CD4-positive, alpha-beta T cell (primary cell): ENCODE results near the gene PHKB. TPM values are rescaled to one million over a fixed set of nuclear protein-coding genes. Genes with fewer than 3 reads are reported as not detected.

Experiments
- ATAC-seq: fragments of 200-7000 bp; cut with Tn5 transposase; one replicate; pipeline ENCODE4 v1.10.0; 2022; ENCODE audit warnings: mild to moderate bottlenecking; ENCODE audit not compliant: poor library complexity
- CTCF ChIA-PET: fragments of 350-600 bp; sonication (Branson Sonifier 250); formaldehyde crosslinking; loops from one replicate; lab custom pipeline; 2021; ENCODE audit warnings: antibody characterized with exemption, inconsistent platforms; lab: Charles Lee
- POLR2A ChIA-PET: fragments of 350-600 bp; sonication (Branson Sonifier 250); formaldehyde crosslinking; loops from one replicate; lab custom pipeline; 2021; ENCODE audit warnings: antibody characterized with exemption, inconsistent platforms; lab: Charles Lee
- DNase-seq, 14 experiments: peaks; one replicate each; pipeline ENCODE4 v3.0.0-alpha.2; 2013 to 2020; ENCODE audit warnings: mixed read lengths in 2 of 14
- H3K27ac ChIP-seq, 2 donors: one replicate each; pipeline versions ENCODE4 v1.5.1 to v1.7.0; 2013; ENCODE audit warnings: low read length in 2 of 2, low read depth in 1 of 2, mild to moderate bottlenecking in 1 of 2
- H3K27me3 ChIP-seq, 2 experiments: 1 replicate in 1 of 2; 2 replicates in 1 of 2; pipeline versions ENCODE4 v1.6.1 to v1.7.0; 2013; ENCODE audit warnings: low read length in 2 of 2, control low read depth in 1 of 2, mild to moderate bottlenecking in 1 of 2, moderate library complexity in 1 of 2; ENCODE audit not compliant: insufficient read depth in 2 of 2, control insufficient read depth in 1 of 2
- H3K36me3 ChIP-seq: one replicate; pipeline ENCODE4 v1.6.1; 2013; ENCODE audit warnings: low read length, control low read depth; ENCODE audit not compliant: insufficient read depth
- H3K4me1 ChIP-seq: one replicate; pipeline ENCODE4 v1.6.1; 2013; ENCODE audit warnings: low read length, control low read depth; ENCODE audit not compliant: insufficient read depth
- H3K4me3 ChIP-seq: one replicate; pipeline ENCODE4 v1.5.1; 2013; ENCODE audit warnings: mild to moderate bottlenecking, low read length, moderate library complexity
- H3K9me3 ChIP-seq, 2 experiments: 1 replicate in 1 of 2; 2 replicates in 1 of 2; pipeline versions ENCODE4 v1.6.1 to v1.7.0; 2013; ENCODE audit warnings: low read length in 2 of 2, mild to moderate bottlenecking in 2 of 2, control low read depth in 1 of 2, moderate library complexity in 1 of 2; ENCODE audit not compliant: control insufficient read depth in 1 of 2, insufficient read depth in 1 of 2
- H3K27ac Mint-ChIP-seq: one replicate; pipeline ENCODE4 v1.8.0; 2020; ENCODE audit warnings: mixed read lengths
- H3K27me3 Mint-ChIP-seq: one replicate; pipeline ENCODE4 v1.8.0; 2021; ENCODE audit warnings: mixed read lengths
- H3K36me3 Mint-ChIP-seq: one replicate; pipeline ENCODE4 v1.8.0; 2021; ENCODE audit warnings: low read depth, mixed read lengths
- H3K4me1 Mint-ChIP-seq: one replicate; pipeline ENCODE4 v1.8.0; 2021; ENCODE audit warnings: low read depth, mixed read lengths
- H3K4me3 Mint-ChIP-seq: one replicate; pipeline ENCODE4 v1.8.0; 2020; ENCODE audit warnings: mild to moderate bottlenecking, mixed read lengths
- H3K9me3 Mint-ChIP-seq: one replicate; pipeline ENCODE4 v1.8.0; 2020; ENCODE audit warnings: mixed read lengths
- intact Hi-C, 2 experiments: fragments of 100-400 bp; cut with DNase I in 1 of 2; cut with micrococcal nuclease in 1 of 2; formaldehyde crosslinking; loops; one replicate each; pipeline versions ENCODE4 v1.15.1 to v1.9.0; 2023 to 2025; cut with DNase I, micrococcal nuclease
- total RNA-seq, 174 experiments: library from RNA in 2 of 174; stranded (reverse) in 2 of 174; gene quantifications; one replicate each; pipeline ENCODE4 v1.2.3 and lab custom pipeline; 2021 to 2026
- TF ChIP-seq, protein P1 (sequence below): fragments of 200-600 bp; IDR thresholded peaks from one replicate; pipeline ENCODE4 v1.8.0; 2022; ENCODE audit warnings: antibody characterized with exemption, mild to moderate bottlenecking

PHKB gene
- total RNA-seq, 2 experiments from 2014 or later = 28.8 to 31.3 TPM

DNA sequence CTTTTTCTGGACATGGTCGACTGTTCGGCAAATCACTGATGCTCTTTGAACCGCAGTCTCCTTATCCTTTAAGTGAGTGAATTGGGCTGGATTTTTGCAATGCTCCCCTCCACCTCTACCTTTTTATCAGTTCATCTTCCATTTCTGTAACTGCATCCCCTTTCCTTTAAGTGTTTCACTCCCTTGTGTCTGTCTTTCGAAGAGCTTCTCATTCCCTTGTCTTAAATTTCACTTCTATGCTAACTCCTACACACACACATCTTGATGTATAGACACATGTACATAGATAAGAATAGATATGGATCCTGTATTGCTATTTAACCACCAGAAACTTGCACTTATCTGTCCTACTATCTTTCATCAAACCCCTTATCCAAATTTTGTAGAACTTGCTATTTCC, 250.7 kb downstream of the PHKB start:
- intact Hi-C loops = no loop called here
- TF ChIP-seq, protein P1, sequence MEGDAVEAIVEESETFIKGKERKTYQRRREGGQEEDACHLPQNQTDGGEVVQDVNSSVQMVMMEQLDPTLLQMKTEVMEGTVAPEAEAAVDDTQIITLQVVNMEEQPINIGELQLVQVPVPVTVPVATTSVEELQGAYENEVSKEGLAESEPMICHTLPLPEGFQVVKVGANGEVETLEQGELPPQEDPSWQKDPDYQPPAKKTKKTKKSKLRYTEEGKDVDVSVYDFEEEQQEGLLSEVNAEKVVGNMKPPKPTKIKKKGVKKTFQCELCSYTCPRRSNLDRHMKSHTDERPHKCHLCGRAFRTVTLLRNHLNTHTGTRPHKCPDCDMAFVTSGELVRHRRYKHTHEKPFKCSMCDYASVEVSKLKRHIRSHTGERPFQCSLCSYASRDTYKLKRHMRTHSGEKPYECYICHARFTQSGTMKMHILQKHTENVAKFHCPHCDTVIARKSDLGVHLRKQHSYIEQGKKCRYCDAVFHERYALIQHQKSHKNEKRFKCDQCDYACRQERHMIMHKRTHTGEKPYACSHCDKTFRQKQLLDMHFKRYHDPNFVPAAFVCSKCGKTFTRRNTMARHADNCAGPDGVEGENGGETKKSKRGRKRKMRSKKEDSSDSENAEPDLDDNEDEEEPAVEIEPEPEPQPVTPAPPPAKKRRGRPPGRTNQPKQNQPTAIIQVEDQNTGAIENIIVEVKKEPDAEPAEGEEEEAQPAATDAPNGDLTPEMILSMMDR = no peak
- Histone ChIP-seq H3K4me1 (no peaks in the 10 kb centered on the region), H3K9me3 (no peaks in the 10 kb centered on the region), H3K4me3 (no peak overlapping the region), H3K27ac (no peak overlapping the region), H3K36me3 (no peaks in the 10 kb centered on the region), H3K27me3 (no peaks in the 10 kb centered on the region)
- ATAC-seq (no peak), DNase-seq (no peak)
- no peak overlapping the region for H3K27ac Mint-ChIP-seq
- peaks cover 10% of the 10 kb centered on the region for H3K27me3 Mint-ChIP-seq
- no peaks in the 10 kb centered on the region for H3K36me3 Mint-ChIP-seq
- H3K9me3 Mint-ChIP-seq = no peaks in the 10 kb centered on the region
- ChIA-PET CTCF (no interaction called here), POLR2A (no interaction called here)
- H3K4me3 Mint-ChIP-seq = no peak overlapping the region
- no peaks in the 10 kb centered on the region for H3K4me1 Mint-ChIP-seq

DNA sequence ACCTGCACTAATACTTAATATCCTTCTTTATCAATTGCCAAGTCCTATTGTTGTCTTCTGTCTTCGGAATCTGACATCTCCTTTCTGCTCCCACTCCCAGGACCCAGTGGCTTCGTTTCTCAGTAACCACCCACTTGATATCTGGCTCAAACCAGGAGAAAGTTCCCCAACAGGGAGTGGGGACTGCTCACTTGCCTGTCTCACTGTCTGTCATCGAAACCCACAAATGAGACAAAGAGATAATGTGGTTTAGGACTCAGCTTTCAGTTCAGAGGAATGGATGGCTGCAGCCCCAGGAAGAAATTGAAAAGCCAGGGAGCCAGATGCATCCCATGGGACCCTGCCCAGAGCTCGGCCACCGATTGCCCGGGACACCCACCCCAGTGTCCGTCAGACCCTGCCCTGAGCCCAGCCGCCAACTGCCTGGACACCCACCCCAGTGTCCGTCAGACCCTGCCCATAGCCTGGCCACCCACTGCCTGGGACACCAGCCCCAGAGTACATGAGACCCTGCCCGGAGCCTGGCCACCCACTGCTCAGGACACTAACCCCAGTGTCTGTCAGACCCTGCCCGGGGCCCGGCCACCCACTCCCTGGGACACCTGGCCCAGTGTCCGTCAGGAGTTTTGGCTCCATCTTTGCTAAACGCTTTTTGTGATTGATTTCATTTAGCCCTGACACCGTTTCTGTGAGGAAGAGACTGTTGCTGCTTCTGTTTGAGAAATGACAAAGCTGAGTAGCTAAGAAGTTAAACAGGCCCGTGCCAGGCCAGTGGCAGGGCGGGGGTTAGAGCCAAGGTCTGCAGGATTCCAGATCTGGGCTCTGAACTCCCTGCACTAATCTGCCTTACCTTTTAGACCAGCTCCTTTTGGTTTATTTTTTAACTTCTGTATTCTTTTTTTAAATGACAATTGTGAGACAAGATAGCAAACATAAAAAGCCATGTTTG, 251.4 kb downstream of the PHKB start:
- Histone ChIP-seq H3K4me3 (no peak overlapping the region), H3K9me3 (no peaks in the 10 kb centered on the region), H3K27me3 (no peaks in the 10 kb centered on the region), H3K4me1 (no peaks in the 10 kb centered on the region), H3K27ac (no peak overlapping the region), H3K36me3 (no peaks in the 10 kb centered on the region)
- no peak for DNase-seq
- Mint-ChIP-seq H3K36me3 (no peaks in the 10 kb centered on the region), H3K4me1 (no peaks in the 10 kb centered on the region), H3K27ac (no peak overlapping the region), H3K27me3 (peaks cover 10% of the 10 kb centered on the region), H3K9me3 (no peaks in the 10 kb centered on the region), H3K4me3 (no peak overlapping the region)
- intact Hi-C loops = no loop called here
- TF ChIP-seq, protein P1 = no peak
- POLR2A ChIA-PET = no interaction called here
- no peak for ATAC-seq
- CTCF ChIA-PET = no interaction called here

DNA sequence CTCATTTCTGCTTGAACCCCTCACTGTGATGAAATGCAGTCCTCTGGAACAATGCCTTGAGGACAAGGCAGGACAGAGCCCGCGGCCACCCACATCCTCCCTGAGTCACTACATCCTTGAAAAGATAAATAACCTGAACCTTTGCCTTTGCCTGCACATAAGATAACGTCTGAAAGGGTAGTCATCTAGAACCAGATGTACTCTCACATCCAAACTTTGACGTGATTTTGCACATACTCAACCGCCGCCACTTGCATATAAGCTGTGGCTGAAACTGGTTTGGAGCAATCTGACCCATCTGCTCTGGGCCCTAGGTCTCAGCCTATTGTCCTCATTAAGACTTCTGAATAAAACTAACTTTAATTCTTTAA, 252.1 kb downstream of the PHKB start:
- DNase-seq (no peak), ATAC-seq (no peak)
- Histone ChIP-seq H3K27ac (no peak overlapping the region), H3K9me3 (no peaks in the 10 kb centered on the region), H3K4me3 (no peak overlapping the region), H3K27me3 (no peaks in the 10 kb centered on the region), H3K4me1 (no peaks in the 10 kb centered on the region), H3K36me3 (no peaks in the 10 kb centered on the region)
- ChIA-PET POLR2A (no interaction called here), CTCF (no interaction called here)
- Mint-ChIP-seq H3K9me3 (no peaks in the 10 kb centered on the region), H3K27ac (no peak overlapping the region), H3K36me3 (no peaks in the 10 kb centered on the region), H3K27me3 (peaks cover 10% of the 10 kb centered on the region), H3K4me1 (no peaks in the 10 kb centered on the region), H3K4me3 (no peak overlapping the region)
- TF ChIP-seq, protein P1 = no peak
- intact Hi-C loops = no loop called here
